Brain microvascular endothelial cell (primary cell): Measurements from ENCODE around the gene LIFR.

Source experiments
- DNase-seq: peaks from one replicate; pipeline ENCODE4 v3.0.0-alpha.2; 2020
- H3K27ac ChIP-seq: fragments of 250-450 bp; sonication (Bioruptor Pico); 2 replicates; pipeline ENCODE4 v1.5.1; 2020; ENCODE audit warnings: mild to moderate bottlenecking, moderate library complexity
- H3K27me3 ChIP-seq: fragments of 250-450 bp; sonication (Bioruptor Pico); replicated peaks from 2 replicates; pipeline ENCODE4 v1.5.1; 2020; ENCODE audit warnings: mild to moderate bottlenecking
- H3K36me3 ChIP-seq: fragments of 250-450 bp; sonication (Bioruptor Pico); replicated peaks from 2 replicates; pipeline ENCODE4 v1.5.1; 2020; ENCODE audit warnings: mild to moderate bottlenecking
- H3K4me3 ChIP-seq: 2 replicates; pipeline ENCODE4 v1.5.1; 2011; ENCODE audit warnings: low read depth, mild to moderate bottlenecking, control low read depth, low read length, moderate library complexity
- CTCF ChIP-seq: IDR thresholded peaks from 2 replicates; pipeline ENCODE4 v1.5.1; 2011; ENCODE audit warnings: low read depth, mild to moderate bottlenecking, moderate library complexity, low read length, control low read depth, inconsistent platforms; ENCODE audit errors: missing control alignments
- in situ Hi-C: cut with HindIII; loops from 2 replicates; pipeline ENCODE4 v1.10.0; 2017; ENCODE audit warnings: low sequenced_read_pairs, low pct_ligation_motif_present

LIFR gene

GRCh38 chr5:38469707-38470267, 86.7 kb downstream of the LIFR start:
- Histone ChIP-seq H3K27ac (no peak overlapping the region), H3K36me3 (no peaks in the 10 kb centered on the region), H3K27me3 (no peaks in the 10 kb centered on the region), H3K4me3 (no peak overlapping the region)
- DNase-seq: no peak
- no peak for TF ChIP-seq CTCF
- in situ Hi-C loops: no loop called here

GRCh38 chr5:38468978-38469706, 87.3 kb downstream of the LIFR start:
- no peaks in the 10 kb centered on the region for H3K27me3 ChIP-seq
- peak overlapping the region; percentile 60 for H3K27ac ChIP-seq
- no peak for TF ChIP-seq CTCF
- no peaks in the 10 kb centered on the region for H3K36me3 ChIP-seq
- DNase-seq: no peak
- in situ Hi-C loops: no loop called here
- H3K4me3 ChIP-seq: no peak overlapping the region

- Histone ChIP-seq H3K4me3 (peak overlapping the region; percentile 26), H3K27me3 (no peaks in the 10 kb centered on the region), H3K36me3 (no peaks in the 10 kb centered on the region), H3K27ac (peak overlapping the region; percentile 60)
- DNase-seq: peak; percentile 95
- in situ Hi-C loops: no loop called here
- no peak for TF ChIP-seq CTCF
Observed at GRCh38 chr5:38468202-38468673, 88.2 kb downstream of the LIFR start.

GRCh38 chr5:38467353-38468040, 88.9 kb downstream of the LIFR start:
- DNase-seq: no peak
- H3K27ac ChIP-seq: peak overlapping the region; percentile 60
- in situ Hi-C loops: no loop called here
- no peak for TF ChIP-seq CTCF
- no peaks in the 10 kb centered on the region for H3K36me3 ChIP-seq
- H3K27me3 ChIP-seq: no peaks in the 10 kb centered on the region
- H3K4me3 ChIP-seq: peak overlapping the region; percentile 26

- H3K36me3 ChIP-seq: no peaks in the 10 kb centered on the region
- peak; percentile 63 for DNase-seq
- peak overlapping the region; percentile 60 for H3K27ac ChIP-seq
- H3K4me3 ChIP-seq: no peak overlapping the region
- no peaks in the 10 kb centered on the region for H3K27me3 ChIP-seq
- TF ChIP-seq CTCF: no peak
- in situ Hi-C loops: no loop called here
Observed at GRCh38 chr5:38466424-38467189, 89.8 kb downstream of the LIFR start.
